GM10266 (cell line): ENCODE measurements around the gene ACSL4.

Experiments
- DNase-seq: peaks from one replicate; pipeline ENCODE4 v3.0.0; 2012; ENCODE audit errors: extremely low spot score
- CTCF ChIP-seq: IDR thresholded peaks from 2 replicates; pipeline ENCODE4 v1.5.1; 2012; ENCODE audit warnings: mild to moderate bottlenecking, low read depth; ENCODE audit not compliant: control insufficient read depth, insufficient read depth; ENCODE audit errors: missing control alignments

ACSL4 gene

GRCh38 chrX:109629310-109629709 is 103.7 kb downstream of the ACSL4 start:
- DNase-seq, result no peak
- no peak for TF ChIP-seq CTCF

- TF ChIP-seq CTCF, result no peak
- no peak for DNase-seq
Measured at GRCh38 chrX:109626637-109627036, 106.4 kb downstream of the ACSL4 start.

GRCh38 chrX:109624641-109625616 is 108.1 kb downstream of the ACSL4 start, which contains the start of gene KCNE5:
Gene KCNE5, minus strand, starts transcription at chrX:109625172. Its CDS starts 152 bp downstream, at chrX:109625020.
- DNase-seq, result no peak
- no peak for TF ChIP-seq CTCF

GRCh38 chrX:109623997-109624396 is 109.1 kb downstream of the ACSL4 start:
- no peak for TF ChIP-seq CTCF
- no peak for DNase-seq

- TF ChIP-seq CTCF, result no peak
- no peak for DNase-seq
Measured at GRCh38 chrX:109622270-109622669, 110.8 kb downstream of the ACSL4 start.

GRCh38 chrX:109619771-109620170 is 113.3 kb downstream of the ACSL4 start:
- TF ChIP-seq CTCF, result no peak

GRCh38 chrX:109614951-109615350 is 118.1 kb downstream of the ACSL4 start:
- no peak for TF ChIP-seq CTCF
- no peak for DNase-seq

More at GRCh38 chrX:109619771-109620170, 113.3 kb downstream of the ACSL4 start:
- no peak for DNase-seq
